OCI-LY7 (cell line): ENCODE data around the gene CASZ1. TPM values are rescaled to one million over a fixed set of nuclear protein-coding genes. Genes with fewer than 3 reads are reported as not detected.

Experiments used
- BruUV-seq: library from RNA; stranded (reverse); fragments of 400-500 nt; replicated peaks from 2 replicates; lab custom pipeline; 2021; lab: Mats Ljungman, UMichigan
- CTCF ChIA-PET: fragments of 300-600 bp; sonication (Branson Sonifier 250); formaldehyde crosslinking; loops from one replicate; lab custom pipeline; 2022; ENCODE audit warnings: antibody characterized with exemption; ENCODE audit not compliant: unreplicated experiment; lab: Charles Lee
- POLR2A ChIA-PET: fragments of 300-600 bp; sonication (Branson Sonifier 250); formaldehyde crosslinking; loops from one replicate; lab custom pipeline; 2022; ENCODE audit warnings: antibody characterized with exemption; lab: Charles Lee
- DNase-seq: peaks from one replicate; pipeline ENCODE4 v3.0.0-alpha.2; 2015; ENCODE audit warnings: low spot score
- H2AFZ ChIP-seq: fragments of 200-600 bp; sonication (generic), shearing (Covaris generic); 2 replicates; pipeline ENCODE4 v1.6.1; 2014; ENCODE audit warnings: mild to moderate bottlenecking, antibody characterized with exemption, low read length, moderate library complexity
- H3K27ac ChIP-seq: fragments of 200-600 bp; sonication (generic); 2 replicates; pipeline ENCODE4 v1.5.1; 2014; ENCODE audit warnings: mixed run types, low read depth, mild to moderate bottlenecking, moderate library complexity, low read length, inconsistent platforms; ENCODE audit not compliant: poor library complexity, severe bottlenecking
- H3K36me3 ChIP-seq: fragments of 200-600 bp; sonication (generic); 2 replicates; pipeline ENCODE4 v1.6.1; 2014; ENCODE audit warnings: mild to moderate bottlenecking, antibody characterized with exemption, low read length, moderate library complexity, mixed read lengths; ENCODE audit not compliant: insufficient read depth
- H3K4me1 ChIP-seq: fragments of 200-600 bp; sonication (generic); 2 replicates; pipeline ENCODE4 v1.5.1; 2014; ENCODE audit warnings: mild to moderate bottlenecking, low read length; ENCODE audit not compliant: insufficient read depth, poor library complexity, severe bottlenecking
- H3K4me2 ChIP-seq: fragments of 200-600 bp; sonication (generic); 2 replicates; pipeline ENCODE4 v1.6.1; 2014; ENCODE audit warnings: mild to moderate bottlenecking, low read length
- H3K4me3 ChIP-seq: fragments of 200-600 bp; sonication (generic); 2 replicates; pipeline ENCODE4 v1.5.1; 2014; ENCODE audit warnings: mild to moderate bottlenecking, low read depth, low read length; ENCODE audit not compliant: poor library complexity, severe bottlenecking
- H3K79me2 ChIP-seq: fragments of 200-600 bp; sonication (generic); 2 replicates; pipeline ENCODE4 v1.6.1; 2016; ENCODE audit warnings: low read depth, mild to moderate bottlenecking, low read length, moderate library complexity, mixed read lengths; ENCODE audit not compliant: insufficient read depth
- H3K9me2 ChIP-seq: fragments of 200-600 bp; sonication (generic); 2 replicates; pipeline ENCODE4 v1.6.1; 2016; ENCODE audit warnings: mild to moderate bottlenecking, low read length, mixed read lengths; ENCODE audit not compliant: insufficient read depth
- H3K9me3 ChIP-seq: fragments of 200-600 bp; sonication (generic); 2 replicates; pipeline ENCODE4 v1.6.1; 2014; ENCODE audit warnings: mild to moderate bottlenecking, mixed run types, low read length, mixed read lengths
- H4K20me1 ChIP-seq: fragments of 200-600 bp; sonication (generic); 2 replicates; pipeline ENCODE4 v1.6.1; 2014; ENCODE audit warnings: mild to moderate bottlenecking, antibody characterized with exemption, low read length, moderate library complexity, mixed read lengths; ENCODE audit not compliant: insufficient read depth
- EZH2phosphoT487 ChIP-seq: fragments of 200-600 bp; sonication (generic); IDR thresholded peaks from 2 replicates; pipeline ENCODE4 v1.6.1; 2018; ENCODE audit warnings: low read depth, borderline replicate concordance, mild to moderate bottlenecking, mixed run types, antibody characterized with exemption, low read length, moderate library complexity, mixed read lengths
- intact Hi-C: fragments of 100-400 bp; cut with micrococcal nuclease; formaldehyde crosslinking; loops from one replicate; pipeline ENCODE4 v1.10.0; 2022; ENCODE audit not compliant: unreplicated experiment
- total RNA-seq, 2 experiments: library from RNA; depleted of rRNA in 1 of 2; stranded (reverse); fragments of >200 nt in 1 of 2; shearing (Covaris generic) in 1 of 2; gene quantifications; 2 replicates each; pipeline ENCODE4 v1.2.3, GENCODE V29; 2014 to 2022
- TF ChIP-seq, protein P1 (sequence below): fragments of 200-600 bp; sonication (generic); conservative IDR thresholded peaks from 2 replicates; pipeline ENCODE4 v1.5.1; 2014; ENCODE audit warnings: mild to moderate bottlenecking, antibody characterized with exemption, low read length, moderate library complexity, mixed read lengths

CASZ1 gene
- total RNA-seq, 2 experiments from 2014 or later = 3.3 to 3.9 TPM

DNA sequence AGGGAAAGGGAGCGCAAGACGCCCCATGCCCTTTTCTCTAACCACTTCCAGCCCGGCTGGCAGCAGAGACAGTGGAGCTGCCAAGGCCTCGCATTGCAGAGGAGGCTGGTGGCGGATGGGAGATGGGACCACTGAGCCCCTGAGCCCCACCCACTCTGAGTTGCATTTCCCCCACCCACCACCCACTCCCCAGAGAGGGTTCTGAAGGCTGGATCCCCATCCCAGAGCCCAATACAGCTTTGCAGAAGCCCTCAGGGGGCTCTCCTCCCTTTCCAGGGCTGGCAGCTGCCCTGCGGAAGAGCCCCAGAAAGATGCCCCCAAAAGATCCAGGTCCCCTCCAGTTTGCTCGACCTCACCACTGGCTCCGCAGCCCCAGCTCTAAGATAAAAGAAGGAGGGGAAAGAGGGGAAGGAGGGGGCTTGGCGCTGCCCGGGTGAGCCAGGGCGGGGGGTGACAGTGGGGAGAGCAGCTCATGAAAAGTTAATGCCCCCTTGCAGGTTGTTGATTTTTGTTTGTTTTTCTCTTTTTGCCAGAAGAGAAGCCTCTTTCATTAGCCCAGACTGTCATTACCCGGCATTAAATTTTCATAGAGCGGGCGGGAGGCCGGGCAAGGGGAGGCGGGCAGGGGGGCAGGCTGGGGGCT, 38.4 kb upstream of the CASZ1 start:
- intact Hi-C loops = no loop called here
- CTCF ChIA-PET = no interaction called here

DNA sequence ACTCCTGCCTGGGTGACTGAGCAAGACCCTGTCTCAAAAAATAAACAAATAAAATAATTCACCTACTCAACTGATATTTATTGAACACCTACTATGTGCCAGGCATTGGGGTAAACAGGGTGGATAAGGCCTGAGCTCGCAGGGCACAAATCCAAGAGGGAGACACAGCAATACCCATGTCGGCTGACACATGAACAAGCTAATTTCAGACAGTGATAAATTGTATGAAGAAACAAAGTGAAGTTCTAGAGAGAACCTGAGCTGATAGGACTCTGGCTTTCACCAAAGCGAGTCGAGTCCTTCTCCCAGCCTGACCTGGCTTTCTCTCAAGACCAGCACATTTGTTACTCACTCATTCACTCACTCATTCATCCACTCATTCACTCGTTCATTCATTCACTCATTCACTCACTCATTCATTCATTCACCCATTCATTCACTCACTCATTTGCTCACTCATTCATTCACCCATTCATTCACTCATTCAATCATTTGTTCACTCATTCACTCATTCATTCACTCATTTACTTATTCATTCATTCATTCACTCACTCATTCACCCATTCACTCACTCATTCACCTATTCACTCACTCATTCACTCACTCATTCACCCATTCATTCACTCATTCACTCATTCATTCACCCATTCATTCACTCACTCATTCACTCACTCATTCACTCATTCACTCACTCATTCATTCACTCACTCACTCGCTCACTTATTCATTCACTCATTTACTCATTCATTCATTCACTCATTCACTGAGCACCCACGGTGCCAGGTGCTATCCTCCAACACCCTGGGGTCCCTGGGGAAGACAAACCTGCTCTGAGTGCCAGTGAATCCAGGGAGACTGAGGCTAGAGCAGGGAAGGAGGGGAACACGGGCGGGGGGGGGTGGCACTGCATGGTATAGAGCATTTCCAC, 37.4 kb upstream of the CASZ1 start:
- no peaks in the 10 kb centered on the region for H4K20me1 ChIP-seq
- TF ChIP-seq, protein P1, sequence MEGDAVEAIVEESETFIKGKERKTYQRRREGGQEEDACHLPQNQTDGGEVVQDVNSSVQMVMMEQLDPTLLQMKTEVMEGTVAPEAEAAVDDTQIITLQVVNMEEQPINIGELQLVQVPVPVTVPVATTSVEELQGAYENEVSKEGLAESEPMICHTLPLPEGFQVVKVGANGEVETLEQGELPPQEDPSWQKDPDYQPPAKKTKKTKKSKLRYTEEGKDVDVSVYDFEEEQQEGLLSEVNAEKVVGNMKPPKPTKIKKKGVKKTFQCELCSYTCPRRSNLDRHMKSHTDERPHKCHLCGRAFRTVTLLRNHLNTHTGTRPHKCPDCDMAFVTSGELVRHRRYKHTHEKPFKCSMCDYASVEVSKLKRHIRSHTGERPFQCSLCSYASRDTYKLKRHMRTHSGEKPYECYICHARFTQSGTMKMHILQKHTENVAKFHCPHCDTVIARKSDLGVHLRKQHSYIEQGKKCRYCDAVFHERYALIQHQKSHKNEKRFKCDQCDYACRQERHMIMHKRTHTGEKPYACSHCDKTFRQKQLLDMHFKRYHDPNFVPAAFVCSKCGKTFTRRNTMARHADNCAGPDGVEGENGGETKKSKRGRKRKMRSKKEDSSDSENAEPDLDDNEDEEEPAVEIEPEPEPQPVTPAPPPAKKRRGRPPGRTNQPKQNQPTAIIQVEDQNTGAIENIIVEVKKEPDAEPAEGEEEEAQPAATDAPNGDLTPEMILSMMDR = no peak
- no peaks in the 10 kb centered on the region for H3K36me3 ChIP-seq
- H3K4me3 ChIP-seq = no peak overlapping the region
- intact Hi-C loops = no loop called here
- no peak overlapping the region for H3K27ac ChIP-seq
- no TSS peak for BruUV-seq
- no peaks in the 10 kb centered on the region for H3K9me2 ChIP-seq
- no peak overlapping the region for H3K4me2 ChIP-seq
- H3K79me2 ChIP-seq = no peaks in the 10 kb centered on the region
- no peaks in the 10 kb centered on the region for H3K4me1 ChIP-seq
- ChIA-PET POLR2A (no interaction called here), CTCF (no interaction called here)
- no peak for DNase-seq
- H2AFZ ChIP-seq = no peak overlapping the region
- no peaks in the 10 kb centered on the region for H3K9me3 ChIP-seq

More for the DNA sequence above, 38.4 kb upstream of the CASZ1 start:
- POLR2A ChIA-PET = interaction anchor here (0.6 kb wide), 1 partner anchor 612 kb away, joined by 4 read pairs; no protein-coding TSS in a partner anchor
- no TSS peak for BruUV-seq
- Histone ChIP-seq H3K9me2 (no peaks in the 10 kb centered on the region), H3K4me2 (no peak overlapping the region), H3K4me3 (no peak overlapping the region), H3K36me3 (no peaks in the 10 kb centered on the region), H3K79me2 (no peaks in the 10 kb centered on the region), H2AFZ (no peak overlapping the region), H3K27ac (no peak overlapping the region), H3K9me3 (no peaks in the 10 kb centered on the region), H4K20me1 (no peaks in the 10 kb centered on the region), H3K4me1 (no peaks in the 10 kb centered on the region)
- no peak for DNase-seq
- TF ChIP-seq EZH2phosphoT487 = no peak
- TF ChIP-seq, protein P1 = no peak

DNA sequence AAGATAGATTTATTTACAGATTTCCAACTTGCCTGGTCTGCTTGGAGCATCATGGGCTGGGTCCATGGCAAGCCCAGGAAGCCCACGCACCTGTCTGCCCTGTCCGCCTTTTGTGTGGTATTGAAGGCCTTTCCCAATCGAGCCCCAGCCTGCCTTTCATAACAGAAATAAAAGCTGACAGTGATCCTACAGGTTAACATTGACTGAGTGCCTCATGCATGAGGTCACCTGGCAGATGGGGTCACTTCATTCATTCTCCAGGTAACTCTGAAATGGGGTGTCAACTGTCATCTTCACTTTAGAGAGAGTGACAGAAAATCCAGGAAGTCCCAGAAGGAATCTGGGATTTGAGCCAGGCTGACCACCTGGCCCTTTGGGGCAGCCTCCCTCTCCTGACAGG, 36.3 kb upstream of the CASZ1 start:
- Histone ChIP-seq H3K9me2 (no peaks in the 10 kb centered on the region), H4K20me1 (no peaks in the 10 kb centered on the region), H3K4me3 (no peak overlapping the region), H3K36me3 (no peaks in the 10 kb centered on the region), H2AFZ (no peak overlapping the region), H3K4me2 (no peak overlapping the region), H3K4me1 (no peaks in the 10 kb centered on the region), H3K9me3 (no peaks in the 10 kb centered on the region), H3K79me2 (no peaks in the 10 kb centered on the region), H3K27ac (no peak overlapping the region)
- TF ChIP-seq EZH2phosphoT487 = no peak
- TF ChIP-seq, protein P1 = no peak
- POLR2A ChIA-PET = no interaction called here
- no TSS peak for BruUV-seq
- intact Hi-C loops = no loop called here
- no peak for DNase-seq
- CTCF ChIA-PET = no interaction called here
